Heart left ventricle (tissue), 16 donors: ENCODE results near the gene CPE. TPM values are rescaled to one million over a fixed set of nuclear protein-coding genes. Genes with fewer than 3 reads are reported as not detected.

Experiments
- ATAC-seq, 4 donors: fragments of 200-7000 bp; cut with Tn5 transposase; one replicate each; pipeline ENCODE4 v1.9.1; 2020 to 2022; ENCODE audit warnings: moderate library complexity in 4 of 4, mild to moderate bottlenecking in 3 of 4, moderate number of reproducible peaks in 1 of 4
- DNase-seq, 5 donors: peaks; one replicate each; pipeline ENCODE4 v3.0.0-alpha.2; 2020
- H3K27ac ChIP-seq, 12 donors: fragments of 200-600 bp; sonication (generic) in 4 of 12; one replicate each; pipeline versions ENCODE4 v1.5.0 to v1.8.0; 2016 to 2022; ENCODE audit warnings: mild to moderate bottlenecking in 2 of 12
- H3K27me3 ChIP-seq, 9 donors: fragments of 200-600 bp; sonication (generic) in 2 of 9; one replicate each; pipeline versions ENCODE4 v1.5.1 to v1.8.0; 2016 to 2022; ENCODE audit warnings: mild to moderate bottlenecking in 3 of 9
- H3K36me3 ChIP-seq, 9 donors: fragments of 200-600 bp; sonication (generic) in 2 of 9; one replicate each; pipeline versions ENCODE4 v1.5.0 to v1.8.0; 2018 to 2022; ENCODE audit warnings: mild to moderate bottlenecking in 2 of 9
- H3K4me1 ChIP-seq, 12 donors: fragments of 200-600 bp; sonication (generic) in 4 of 12; one replicate each; pipeline versions ENCODE4 v1.5.0 to v1.8.0; 2016 to 2022; ENCODE audit warnings: mild to moderate bottlenecking in 3 of 12
- H3K4me3 ChIP-seq, 12 donors: fragments of 200-600 bp; sonication (generic) in 4 of 12; one replicate each; pipeline versions ENCODE4 v1.5.0 to v1.8.0; 2017 to 2022; ENCODE audit warnings: mild to moderate bottlenecking in 9 of 12, moderate library complexity in 4 of 12
- H3K9me3 ChIP-seq, 12 donors: fragments of 200-600 bp; sonication (generic) in 4 of 12; one replicate each; pipeline versions ENCODE4 v1.5.0 to v1.8.0; 2016 to 2022; ENCODE audit warnings: mild to moderate bottlenecking in 1 of 12
- CTCF ChIP-seq, 12 donors: fragments of 200-600 bp; sonication (generic) in 4 of 12; IDR thresholded peaks; one replicate each; pipeline versions ENCODE4 v1.5.0 to v1.8.0; 2018 to 2022; ENCODE audit warnings: antibody characterized with exemption in 12 of 12, mild to moderate bottlenecking in 5 of 12
- POLR2A ChIP-seq, 2 donors: fragments of 450-650 bp; IDR thresholded peaks; one replicate each; pipeline ENCODE4 v1.6.1; 2017; ENCODE audit warnings: antibody characterized with exemption in 2 of 2, mild to moderate bottlenecking in 2 of 2, moderate library complexity in 2 of 2
- WGBS, 4 donors: extraction: QIAGEN DNeasy Blood & Tissue Kit in 2 of 4; methylation state at CpG; one replicate each; pipeline versions ENCODE4 v1.1.5 to v1.1.7; 2013 to 2018; 5-methylcytosine and 5-hydroxymethylcytosine counted together
- intact Hi-C, 10 donors: fragments of 100-400 bp; cut with DNase I; formaldehyde crosslinking; loops; one replicate each; pipeline versions ENCODE4 v1.11.1 to v1.14.2; 2022
- polyA plus RNA-seq, 2 donors: library from polyadenylated mRNA; stranded (reverse); fragments of 200-250 nt; gene quantifications; one replicate each; pipeline ENCODE4 v1.2.3, GENCODE V29; 2013
- total RNA-seq, 9 donors: library from RNA; depleted of rRNA in 2 of 9; stranded (reverse); fragments of >200 nt in 2 of 9; fragmentation: NEBNext Ultra II Directional in 3 of 9; extraction: Animal tissue kit (Norgen Biotek cat#: 25700) in 3 of 9; gene quantifications; one replicate each; pipeline versions ENCODE4 v1.1.0 to v1.2.4, GENCODE V29; 2016 to 2023
- donor health status: ischemic (EF 13 %, LVEDD 7.1; RV severe dilation, severe dysfunction).
- donor health status: healthy with polysubstance abuse.
- donor health status: DM: no; HTN: yes; CAD: no.
- donor health status: DM: no; HTN: no; CAD: no.
- donor health status: ischemic (EF 25% LVEDD 6.9; RV normal size, moderate dysfunction).
- donor health status: ischemic (EF 25% LVEDD 5.7; RV mildly dilated, moderate dysfunction).
- donor health status: healthy.
- donor health status: DM: yes; HTN: yes; CAD: no.
- donor health status: ischemic (EF 35%, LVEDD 5.7; RV mildly dilated, moderate dysfunction).
- donor health status: nonischemic (EF 11% LVEDD 7.7; RV severe dilation, severe dysfunction).
- donor health status: DM: yes; HTN: yes; CAD: no.
- donor health status: PGD.
- donor health status: ischemic (EF 29% LVEDD 5.4; RV normal size, mild dysfunction).
- donor health status: nonischemic (EF 23%, LVEDD 6.1; RV moderate dilation, normal function).

Gene CPE
- total and polyA plus RNA-seq, 11 donors: 13.3 to 115 (median 28.4) TPM

- Histone ChIP-seq H3K4me3 (no peak overlapping the region), H3K27me3 (no peaks in the 10 kb centered on the region), H3K9me3 (no peaks in the 10 kb centered on the region), H3K36me3 (no peaks in the 10 kb centered on the region), H3K4me1 (peaks cover 0 to 23% (median 0%) of the 10 kb centered on the region in 12 donors), H3K27ac (no peak overlapping the region)
- intact Hi-C loops: no loop called here
- TF ChIP-seq POLR2A (IDR thresholded peaks at IDR 0.05): no peak
- no peak for TF ChIP-seq CTCF (IDR thresholded peaks at IDR 0.05)
- ATAC-seq (no peak), DNase-seq (no peak)
- WGBS, 4 donors: 33 to 47% (median 34%) methylated on average over 2 of the region's 2 CpGs
Observed at GRCh38 chr4:165457793-165458192, 79.0 kb downstream of the CPE start.

DNA sequence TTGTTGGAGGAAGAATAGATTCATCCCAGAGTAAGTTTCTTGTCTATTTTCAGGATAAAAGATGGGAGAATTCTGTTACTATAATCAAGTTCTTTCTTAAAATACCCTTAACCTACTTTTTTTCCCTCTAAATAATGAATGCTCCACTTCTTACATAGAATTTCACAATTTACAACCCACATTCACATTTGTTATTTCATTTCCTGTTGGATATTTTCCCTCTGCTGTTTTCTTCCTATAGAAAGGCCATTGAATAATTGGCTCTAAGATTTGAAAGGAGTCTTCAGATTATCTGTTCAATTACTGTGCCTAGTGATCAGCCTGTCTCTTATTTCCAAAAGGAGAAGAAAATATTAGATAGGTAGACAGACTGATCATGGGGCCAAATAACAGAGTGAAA lies 79.7 kb downstream of the CPE start:
- H3K27ac ChIP-seq: peak overlapping the region in 2 of 12 donors; percentile 3 to 13
- ATAC-seq: no peak
- H3K36me3 ChIP-seq: no peaks in the 10 kb centered on the region
- no peaks in the 10 kb centered on the region for H3K27me3 ChIP-seq
- peaks cover 0 to 23% (median 0%) of the 10 kb centered on the region in 12 donors for H3K4me1 ChIP-seq
- TF ChIP-seq POLR2A (IDR thresholded peaks at IDR 0.05) (no peak), CTCF (IDR thresholded peaks at IDR 0.05) (no peak)
- intact Hi-C loops: no loop called here
- no peak for DNase-seq
- no peaks in the 10 kb centered on the region for H3K9me3 ChIP-seq
- H3K4me3 ChIP-seq: no peak overlapping the region

GRCh38 chr4:165461159-165461821 lies 82.5 kb downstream of the CPE start:
- TF ChIP-seq POLR2A (IDR thresholded peaks at IDR 0.05) (no peak), CTCF (IDR thresholded peaks at IDR 0.05) (no peak)
- WGBS, 4 donors: 61 to 67% (median 64%) methylated on average over 8 of the region's 8 CpGs
- H3K27ac ChIP-seq: peak overlapping the region in 1 of 12 donors; percentile 31
- no peaks in the 10 kb centered on the region for H3K9me3 ChIP-seq
- no peaks in the 10 kb centered on the region for H3K27me3 ChIP-seq
- H3K4me1 ChIP-seq: peaks cover 0 to 23% (median 0%) of the 10 kb centered on the region in 12 donors
- peak overlapping the region in 1 of 12 donors; percentile 15 for H3K4me3 ChIP-seq
- no peaks in the 10 kb centered on the region for H3K36me3 ChIP-seq
- peak in 3 of 5 donors; percentile 13 to 42 (median 39) for DNase-seq
- intact Hi-C loops: loop anchor here (5.0 to 10.0 kb wide), 4 partner anchors 84 to 116 kb away; partner anchors contain the start of gene CPE (in 6 of the 10)
- peak in 3 of 4 donors; percentile 55 to 88 (median 70) for ATAC-seq

DNA sequence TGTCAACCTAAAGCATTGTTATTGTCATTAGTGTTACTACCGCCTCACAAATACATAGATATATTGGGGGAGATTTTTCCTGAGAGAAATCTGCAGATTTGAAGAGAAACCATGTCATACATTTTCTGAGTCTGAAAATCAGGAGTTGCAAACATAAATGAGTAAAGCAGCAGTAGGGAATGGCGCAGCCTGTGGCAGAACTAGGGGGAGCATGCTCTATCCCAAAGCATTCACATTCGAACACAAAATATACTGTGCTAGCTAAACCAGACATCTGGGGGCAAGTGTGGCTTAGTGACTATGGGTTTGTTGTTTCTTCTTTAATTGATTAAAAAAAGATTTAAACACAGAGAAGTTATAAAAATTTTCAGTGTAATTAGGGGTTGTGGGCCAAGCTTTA lies 83.2 kb downstream of the CPE start:
- TF ChIP-seq CTCF (IDR thresholded peaks at IDR 0.05): no peak
- TF ChIP-seq POLR2A (IDR thresholded peaks at IDR 0.05): no peak
- H3K4me1 ChIP-seq: peaks cover 0 to 23% (median 0%) of the 10 kb centered on the region in 12 donors
- 81 to 87% (median 86%) methylated on average over 3 of the region's 3 CpGs for WGBS, 4 donors
- ATAC-seq (no peak), DNase-seq (no peak)
- intact Hi-C loops: loop anchor here (2.0 to 10.0 kb wide), 5 partner anchors 85 to 329 kb away; partner anchors contain the start of gene CPE (in 6 of the 10)
- H3K9me3 ChIP-seq: no peaks in the 10 kb centered on the region
- no peaks in the 10 kb centered on the region for H3K36me3 ChIP-seq
- no peak overlapping the region for H3K4me3 ChIP-seq
- no peak overlapping the region for H3K27ac ChIP-seq
- H3K27me3 ChIP-seq: no peaks in the 10 kb centered on the region
